Astrocyte (in vitro differentiated cells and primary cell): ENCODE results near the gene FGA.

ENCODE experiments used
- EZH2 ChIP-seq: IDR thresholded peaks from 2 replicates; pipeline ENCODE4 v1.6.1; 2012; ENCODE audit warnings: mild to moderate bottlenecking, low read length, inconsistent platforms; ENCODE audit not compliant: insufficient read depth
- TF ChIP-seq, protein P1 (sequence below): IDR thresholded peaks from 2 replicates; pipeline ENCODE4 v1.5.1; 2011; ENCODE audit warnings: low read depth, mild to moderate bottlenecking, inconsistent platforms, low read length, moderate library complexity; ENCODE audit not compliant: insufficient read depth

DNA sequence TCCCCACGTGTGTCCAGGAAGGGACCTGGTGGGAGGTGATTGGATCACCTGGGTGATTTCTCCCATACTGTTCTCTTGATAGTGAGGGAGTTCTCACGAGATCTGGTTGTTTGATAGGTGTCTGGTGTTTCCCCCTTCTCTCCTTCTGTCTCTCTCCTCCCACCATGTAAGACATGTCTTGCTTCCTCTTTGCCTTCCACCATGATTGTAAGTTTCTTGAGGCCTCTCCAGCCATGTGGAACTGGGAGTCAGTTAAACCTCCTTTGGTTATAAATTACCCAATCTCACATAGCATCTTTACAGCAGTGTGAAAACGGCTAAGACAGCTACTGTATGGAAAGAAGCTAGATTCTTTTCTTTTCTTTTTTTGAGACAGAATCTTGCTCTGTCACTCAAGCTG, 43.5 kb upstream of the FGA start:
- TF ChIP-seq, protein P1, sequence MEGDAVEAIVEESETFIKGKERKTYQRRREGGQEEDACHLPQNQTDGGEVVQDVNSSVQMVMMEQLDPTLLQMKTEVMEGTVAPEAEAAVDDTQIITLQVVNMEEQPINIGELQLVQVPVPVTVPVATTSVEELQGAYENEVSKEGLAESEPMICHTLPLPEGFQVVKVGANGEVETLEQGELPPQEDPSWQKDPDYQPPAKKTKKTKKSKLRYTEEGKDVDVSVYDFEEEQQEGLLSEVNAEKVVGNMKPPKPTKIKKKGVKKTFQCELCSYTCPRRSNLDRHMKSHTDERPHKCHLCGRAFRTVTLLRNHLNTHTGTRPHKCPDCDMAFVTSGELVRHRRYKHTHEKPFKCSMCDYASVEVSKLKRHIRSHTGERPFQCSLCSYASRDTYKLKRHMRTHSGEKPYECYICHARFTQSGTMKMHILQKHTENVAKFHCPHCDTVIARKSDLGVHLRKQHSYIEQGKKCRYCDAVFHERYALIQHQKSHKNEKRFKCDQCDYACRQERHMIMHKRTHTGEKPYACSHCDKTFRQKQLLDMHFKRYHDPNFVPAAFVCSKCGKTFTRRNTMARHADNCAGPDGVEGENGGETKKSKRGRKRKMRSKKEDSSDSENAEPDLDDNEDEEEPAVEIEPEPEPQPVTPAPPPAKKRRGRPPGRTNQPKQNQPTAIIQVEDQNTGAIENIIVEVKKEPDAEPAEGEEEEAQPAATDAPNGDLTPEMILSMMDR = no peak
- TF ChIP-seq EZH2 = no peak
